Epithelial cell of esophagus (primary cell): Measurements from ENCODE around the gene GRIPAP1.
"Not testable (repeated sequence)": the region's sequence is repeated elsewhere in the genome, so short reads cannot be mapped to it uniquely, and the experiment has no call there.

Experiments used
- DNase-seq: peaks from one replicate; pipeline ENCODE4 v3.0.0; 2010; ENCODE audit warnings: low read depth
- H3K4me3 ChIP-seq: 2 replicates; pipeline ENCODE4 v1.5.1; 2011; ENCODE audit warnings: mild to moderate bottlenecking, low read length, control low read depth
- TF ChIP-seq, protein P1 (sequence below): IDR thresholded peaks from 2 replicates; pipeline ENCODE4 v1.5.1; 2011; ENCODE audit warnings: low read depth, mild to moderate bottlenecking, low read length, control low read depth, inconsistent platforms; ENCODE audit not compliant: insufficient read depth; ENCODE audit errors: missing control alignments

GRIPAP1 gene

DNA sequence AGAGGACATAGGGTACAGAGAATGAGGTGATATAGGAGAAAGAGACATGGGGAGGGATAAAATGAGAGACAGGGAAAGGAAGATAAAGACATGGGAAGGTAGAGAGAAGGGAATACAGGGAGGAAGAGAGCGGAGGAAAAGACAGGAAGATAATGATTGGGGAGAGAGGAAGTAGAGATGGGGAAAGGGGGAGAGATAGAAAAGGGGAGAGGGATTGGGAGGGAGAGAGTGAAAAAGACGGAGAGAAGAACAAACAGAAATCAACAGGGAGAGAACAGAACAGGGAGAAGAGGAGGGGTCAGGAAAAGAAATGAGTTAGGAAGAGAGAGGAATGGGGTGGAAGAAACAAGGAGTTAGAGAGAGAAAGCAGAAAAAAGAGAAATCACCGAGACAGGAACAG is 4.6 kb downstream of the GRIPAP1 start:
- DNase-seq: no peak
- TF ChIP-seq, protein P1, sequence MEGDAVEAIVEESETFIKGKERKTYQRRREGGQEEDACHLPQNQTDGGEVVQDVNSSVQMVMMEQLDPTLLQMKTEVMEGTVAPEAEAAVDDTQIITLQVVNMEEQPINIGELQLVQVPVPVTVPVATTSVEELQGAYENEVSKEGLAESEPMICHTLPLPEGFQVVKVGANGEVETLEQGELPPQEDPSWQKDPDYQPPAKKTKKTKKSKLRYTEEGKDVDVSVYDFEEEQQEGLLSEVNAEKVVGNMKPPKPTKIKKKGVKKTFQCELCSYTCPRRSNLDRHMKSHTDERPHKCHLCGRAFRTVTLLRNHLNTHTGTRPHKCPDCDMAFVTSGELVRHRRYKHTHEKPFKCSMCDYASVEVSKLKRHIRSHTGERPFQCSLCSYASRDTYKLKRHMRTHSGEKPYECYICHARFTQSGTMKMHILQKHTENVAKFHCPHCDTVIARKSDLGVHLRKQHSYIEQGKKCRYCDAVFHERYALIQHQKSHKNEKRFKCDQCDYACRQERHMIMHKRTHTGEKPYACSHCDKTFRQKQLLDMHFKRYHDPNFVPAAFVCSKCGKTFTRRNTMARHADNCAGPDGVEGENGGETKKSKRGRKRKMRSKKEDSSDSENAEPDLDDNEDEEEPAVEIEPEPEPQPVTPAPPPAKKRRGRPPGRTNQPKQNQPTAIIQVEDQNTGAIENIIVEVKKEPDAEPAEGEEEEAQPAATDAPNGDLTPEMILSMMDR: no peak

DNA sequence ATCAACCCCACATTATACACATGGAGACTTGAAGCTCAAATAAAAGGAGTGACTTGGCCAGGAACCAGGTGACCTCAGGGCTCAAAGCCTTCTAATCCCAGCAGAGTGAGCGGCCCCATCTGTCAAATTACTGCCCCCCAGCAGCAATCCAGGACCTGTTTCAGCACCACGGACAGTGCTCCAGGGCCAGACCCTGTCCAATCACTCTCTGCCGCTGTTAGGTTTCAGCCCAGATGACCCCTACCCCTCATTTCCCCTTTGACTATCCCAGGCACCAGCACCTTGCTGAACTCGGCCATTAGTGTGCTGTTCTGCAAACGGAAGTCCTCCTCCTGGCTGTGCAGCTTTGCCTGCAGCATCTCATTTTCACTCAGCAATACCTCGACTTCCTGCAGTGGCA is 5.1 kb downstream of the GRIPAP1 start:
- no peak overlapping the region for H3K4me3 ChIP-seq
- no peak for DNase-seq
- TF ChIP-seq, protein P1: no peak

More for the DNA sequence above, 4.6 kb downstream of the GRIPAP1 start:
- no peak overlapping the region for H3K4me3 ChIP-seq

DNA sequence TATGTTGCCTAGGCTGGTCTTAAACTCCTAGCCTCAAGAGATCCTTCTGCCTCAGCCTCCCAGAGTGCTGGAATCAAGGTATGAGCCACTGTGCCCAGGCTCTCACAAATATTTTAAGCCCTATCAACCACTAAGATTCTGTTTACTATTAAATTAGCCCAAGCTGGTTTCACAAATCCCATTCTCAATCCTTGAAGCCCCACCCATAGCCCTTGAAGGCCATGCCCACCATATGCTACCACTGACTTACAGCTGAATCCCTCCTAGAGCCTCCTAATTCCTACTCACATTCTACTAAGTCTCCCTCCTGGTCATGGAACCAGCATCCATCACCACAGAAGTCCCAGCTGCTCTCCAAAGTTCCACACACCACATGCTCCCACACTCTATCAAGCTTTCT is 9.7 kb downstream of the GRIPAP1 start:
- no peak overlapping the region for H3K4me3 ChIP-seq
- no peak for DNase-seq
- TF ChIP-seq, protein P1: no peak

DNA sequence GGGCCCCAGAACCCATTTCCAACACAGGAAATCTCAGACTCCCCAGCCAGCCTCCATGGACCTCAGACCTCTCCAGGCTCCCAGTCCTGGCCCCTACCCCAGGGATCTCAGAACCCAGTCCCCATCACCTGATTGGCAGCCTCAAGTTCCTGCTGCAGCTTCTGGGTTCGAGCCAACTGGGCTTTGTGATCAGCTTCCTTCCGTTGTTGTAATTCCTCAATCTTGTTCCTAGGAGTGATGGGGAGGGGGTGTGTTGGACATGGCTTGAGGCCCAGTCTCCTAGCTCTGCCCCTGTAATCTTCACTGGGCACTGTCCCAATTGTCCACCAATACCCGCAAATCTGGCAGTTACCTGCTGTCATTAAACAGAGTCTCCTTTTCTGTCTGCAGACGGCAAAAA is 12.6 kb downstream of the GRIPAP1 start:
- no peak for DNase-seq
- TF ChIP-seq, protein P1: no peak

DNA sequence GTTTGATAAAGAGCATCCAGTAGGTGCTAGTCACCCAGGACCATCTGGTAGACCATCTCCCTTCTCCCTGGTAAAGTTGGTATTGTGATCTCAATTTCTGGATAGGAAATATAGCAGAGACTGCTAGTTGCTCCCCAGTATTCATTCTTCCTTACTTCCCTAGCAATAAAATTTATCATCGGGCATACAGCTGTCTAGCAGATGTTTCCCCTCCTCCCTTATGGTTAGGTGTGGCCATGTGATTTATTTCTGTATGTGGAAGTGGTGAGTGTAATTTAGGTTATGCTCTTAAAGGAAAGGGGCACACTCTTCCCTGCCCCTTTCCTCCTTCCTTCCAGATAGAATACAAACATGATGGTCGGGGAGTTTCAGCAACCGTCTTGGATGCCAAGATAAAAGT is 18.2 kb downstream of the GRIPAP1 start:
- no peak for DNase-seq
- TF ChIP-seq, protein P1: no peak
- no peak overlapping the region for H3K4me3 ChIP-seq

More for the DNA sequence above, 12.6 kb downstream of the GRIPAP1 start:
- no peak overlapping the region for H3K4me3 ChIP-seq

DNA sequence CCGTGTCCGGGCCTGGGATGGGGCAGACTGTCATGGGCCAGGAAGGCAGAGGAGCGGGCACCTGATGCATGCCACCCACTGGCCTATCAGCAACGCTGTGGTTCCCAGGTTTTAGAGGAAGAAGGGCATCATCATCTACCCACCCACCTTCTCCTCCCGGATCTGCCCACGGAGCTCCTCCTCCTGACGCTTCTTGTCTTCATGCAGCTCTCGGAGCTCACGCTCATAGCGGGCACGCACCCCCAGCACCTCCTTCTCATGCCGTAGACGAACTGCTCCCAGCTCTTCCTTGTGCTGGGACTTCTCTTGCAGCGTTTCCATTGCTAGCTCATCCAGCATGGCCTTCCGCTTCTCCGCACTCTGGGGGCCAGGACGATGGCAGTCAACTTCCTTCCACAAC is 19.0 kb downstream of the GRIPAP1 start:
- H3K4me3 ChIP-seq: no peak overlapping the region
- TF ChIP-seq, protein P1: no peak
- no peak for DNase-seq

DNA sequence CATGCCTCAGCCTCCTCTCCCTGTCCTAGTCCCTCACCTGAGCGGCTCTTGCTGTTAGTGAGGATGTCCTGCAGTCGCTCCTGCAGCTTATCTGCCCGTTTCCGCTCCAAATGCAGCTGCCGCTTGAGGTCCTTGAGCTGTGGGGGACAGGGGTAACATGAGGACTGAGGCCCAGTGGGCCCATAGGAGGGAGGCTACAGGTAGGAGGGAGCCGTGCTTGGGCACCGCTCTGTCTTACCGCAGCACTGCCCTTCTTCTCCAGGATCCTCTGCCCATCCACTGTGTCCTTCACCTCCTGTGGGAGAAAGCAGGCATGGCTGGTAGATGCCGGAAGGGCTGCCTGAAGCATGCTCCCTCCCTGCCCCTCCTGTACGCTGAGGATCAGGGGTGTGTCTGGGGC is 20.9 kb downstream of the GRIPAP1 start:
- DNase-seq: no peak
- H3K4me3 ChIP-seq: no peak overlapping the region
- TF ChIP-seq, protein P1: no peak

DNA sequence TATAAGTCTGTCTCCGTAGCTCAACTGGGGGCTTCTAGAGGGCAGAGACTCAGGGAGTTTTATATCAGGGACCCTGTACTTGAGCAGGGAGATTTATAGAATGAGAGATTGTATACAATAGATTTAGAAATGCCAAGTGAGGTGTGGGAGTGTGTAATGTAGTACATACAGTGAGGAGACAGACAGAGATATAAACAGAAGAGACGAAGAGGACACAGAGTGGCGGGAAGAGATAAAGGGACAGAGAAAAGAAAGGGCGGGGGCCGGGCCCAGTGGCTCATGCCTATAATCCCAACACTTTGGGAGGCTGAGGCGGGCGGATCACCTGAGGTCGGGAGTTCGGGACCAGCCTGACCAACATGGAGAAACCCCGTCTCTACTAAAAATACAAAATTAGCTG is 21.7 kb downstream of the GRIPAP1 start:
- not testable (repeated sequence) for DNase-seq, H3K4me3 ChIP-seq
